ENCODE data around the gene DMGDH.

DMGDH gene

DNA sequence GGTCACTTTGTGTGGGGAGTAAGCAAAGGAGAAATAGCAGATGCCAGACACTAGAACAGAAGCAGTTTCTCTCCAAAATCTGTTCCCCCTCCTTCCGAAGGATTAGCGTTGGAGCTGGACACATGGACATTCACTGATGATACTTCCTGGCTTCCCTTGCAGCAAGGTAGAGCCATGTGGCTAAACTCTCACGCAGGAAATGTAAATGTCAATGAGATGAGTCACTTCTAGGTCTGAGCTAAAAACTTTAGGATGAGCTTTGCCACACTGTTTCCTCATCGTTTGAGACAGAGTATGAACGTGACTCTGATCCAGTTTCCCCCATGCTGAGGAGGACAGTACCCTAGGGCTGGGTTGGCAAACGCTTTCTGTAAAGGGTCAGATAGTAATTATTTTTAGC, 5.2 kb upstream of the DMGDH start:
- no peak overlapping the region for H3K4me3 ChIP-seq (ENCODE audit: low read depth, low read length)

DNA sequence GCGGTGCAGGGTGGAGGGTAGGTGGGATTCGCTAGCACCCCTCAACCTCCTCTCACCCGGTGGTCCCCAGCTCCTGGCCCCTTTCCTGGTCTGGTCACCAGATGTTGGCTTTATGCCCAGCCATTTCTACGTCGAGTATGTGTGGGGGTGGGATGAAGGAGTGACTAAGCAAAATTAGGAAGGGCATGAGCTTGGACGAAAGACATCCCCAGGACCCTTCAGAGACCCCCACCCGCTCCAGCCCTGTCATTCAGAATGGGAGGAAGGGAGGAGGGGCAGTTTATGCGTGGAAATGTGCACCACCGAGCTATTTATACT, 835 bp upstream of the DMGDH start:
- H3K4me3 ChIP-seq (ENCODE audit: low read depth, low read length), result no peak overlapping the region

DNA sequence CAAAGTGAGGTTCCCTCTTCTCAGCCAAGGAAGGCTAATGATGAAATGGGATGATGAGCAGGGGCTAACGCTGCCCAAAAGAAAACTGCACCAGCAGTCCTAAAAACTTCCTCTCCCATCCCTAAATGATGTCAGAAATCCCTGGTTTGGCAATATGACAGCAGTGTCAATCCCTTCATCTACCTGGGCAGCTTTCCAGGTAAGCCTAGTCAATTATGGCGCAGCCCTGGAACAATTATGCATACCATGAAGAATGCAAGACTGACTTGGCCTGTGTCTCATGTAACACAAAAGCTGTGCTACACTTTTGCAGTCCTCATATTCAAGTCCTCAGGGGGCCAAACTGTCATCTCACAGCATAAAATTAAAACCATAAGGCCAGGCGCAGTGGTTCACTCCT, 7.0 kb downstream of the DMGDH start:
- H3K4me3 ChIP-seq (ENCODE audit: low read depth, low read length), result no peak overlapping the region

DNA sequence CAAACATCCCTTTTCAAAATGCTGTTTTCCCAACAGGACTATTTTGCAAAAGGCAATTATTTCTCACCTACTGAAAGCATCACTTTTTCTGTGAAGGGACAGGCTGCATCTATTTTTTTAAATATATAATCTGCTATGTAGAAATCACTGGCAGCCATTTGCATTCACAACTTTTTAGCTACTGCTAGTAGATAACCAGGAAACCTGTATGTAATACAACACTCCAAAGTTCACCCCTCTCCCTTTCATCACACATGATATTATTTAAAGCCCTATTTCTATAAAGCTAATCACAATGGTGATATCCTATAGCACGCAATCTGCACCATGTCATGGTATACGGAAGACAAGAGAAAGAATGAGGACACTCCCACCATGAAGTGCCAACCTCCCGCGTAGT, 9.8 kb downstream of the DMGDH start:
- no peak overlapping the region for H3K4me3 ChIP-seq (ENCODE audit: low read depth, low read length)

DNA sequence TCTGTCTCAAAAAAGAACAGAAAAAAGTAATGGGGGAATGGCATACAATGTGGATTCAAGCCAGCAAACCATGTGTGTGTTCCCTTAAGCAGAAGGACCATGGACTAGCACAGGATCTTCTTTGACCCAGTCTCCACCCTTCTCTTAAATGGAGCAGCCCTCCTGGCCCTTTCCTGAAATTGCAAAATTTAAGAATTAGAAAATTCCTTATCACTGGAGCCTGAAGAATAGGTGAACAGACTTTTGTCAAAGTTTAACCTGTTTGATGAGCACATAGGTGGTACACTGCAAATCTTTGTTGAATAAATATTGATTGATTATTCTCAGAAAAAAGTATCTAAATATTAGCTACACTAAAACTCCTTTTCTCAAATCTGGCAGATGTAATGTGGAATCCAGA, 12.6 kb downstream of the DMGDH start:
- no peak overlapping the region for H3K4me3 ChIP-seq (ENCODE audit: low read depth, low read length)

DNA sequence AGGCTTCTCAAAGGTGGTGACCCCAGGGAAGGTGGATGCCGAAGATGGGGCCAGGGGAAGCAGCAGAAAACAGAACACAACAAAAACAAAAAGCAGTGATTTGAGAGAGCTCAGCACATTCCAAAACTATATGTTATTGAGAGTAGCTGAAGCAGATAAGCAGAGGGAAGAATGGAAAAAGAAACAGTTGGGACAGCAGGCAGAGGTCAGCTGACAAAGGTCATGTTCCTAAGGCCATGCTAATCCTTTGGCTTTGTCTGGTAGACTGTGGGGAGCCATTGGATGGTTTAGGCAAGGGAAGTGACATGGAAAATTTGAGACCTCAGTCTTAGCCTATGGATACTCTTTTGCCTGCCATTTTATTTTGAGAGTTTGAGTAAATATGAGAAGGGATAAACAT, 14.5 kb downstream of the DMGDH start:
- H3K4me3 ChIP-seq (ENCODE audit: low read depth, low read length), result no peak overlapping the region

DNA sequence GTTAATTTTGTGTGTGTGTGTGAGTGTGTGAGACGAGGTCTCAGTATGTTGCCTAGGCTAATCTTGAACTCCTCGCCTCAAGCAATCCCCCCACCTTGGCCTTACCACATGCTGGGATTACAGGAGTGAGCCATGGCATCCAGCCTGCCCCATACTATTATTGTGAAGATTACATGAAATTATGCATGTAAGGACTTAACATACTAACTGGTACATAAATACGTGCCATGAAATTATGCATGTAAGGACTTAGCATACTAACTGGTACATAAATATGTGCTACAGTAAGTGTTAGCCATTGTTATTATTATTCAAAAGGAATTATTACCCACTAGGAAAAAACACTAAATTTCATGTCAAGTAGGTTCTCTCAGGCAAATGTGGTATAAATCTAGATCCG, 16.2 kb downstream of the DMGDH start:
- H3K4me3 ChIP-seq (ENCODE audit: low read depth, low read length), result no peak overlapping the region

DNA sequence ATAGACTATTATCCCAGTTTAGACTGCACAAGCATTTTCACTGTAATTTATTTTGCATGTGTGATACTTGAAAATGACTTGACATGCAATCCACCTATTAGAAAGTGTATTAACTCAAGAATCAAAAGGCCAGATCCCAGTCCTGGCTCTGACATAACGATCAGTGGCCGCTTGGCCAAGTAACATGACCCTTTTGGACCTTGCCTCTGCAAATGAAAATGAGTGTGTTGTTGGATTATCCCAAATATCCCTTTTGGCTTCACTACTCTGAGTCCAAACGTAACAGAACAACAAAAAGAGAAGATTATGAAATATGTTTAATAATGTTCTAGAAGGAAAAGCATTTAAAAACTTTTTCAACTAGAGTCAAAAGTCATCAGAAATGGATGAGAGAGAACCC, 19.0 kb downstream of the DMGDH start:
- H3K4me3 ChIP-seq (ENCODE audit: low read depth, low read length), result no peak overlapping the region

DNA sequence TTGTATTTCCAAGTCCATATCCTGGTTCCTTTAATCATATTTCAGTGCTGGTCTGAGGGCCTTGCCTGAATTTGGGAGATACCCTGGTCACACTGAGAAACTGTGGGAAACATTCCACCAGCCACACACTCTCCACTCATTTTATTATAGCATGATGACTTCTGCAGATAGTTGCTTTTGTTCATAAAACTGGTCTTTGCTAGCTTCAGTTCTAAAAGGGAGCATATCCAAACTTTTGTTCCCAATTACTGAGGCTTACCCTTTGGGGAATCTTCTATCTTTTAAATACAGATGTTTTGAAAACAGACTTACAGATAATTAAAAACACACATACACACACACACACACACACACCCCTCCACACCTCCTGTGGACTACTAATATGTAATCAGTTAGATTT, 21.0 kb downstream of the DMGDH start:
- H3K4me3 ChIP-seq (ENCODE audit: low read depth, low read length), result no peak overlapping the region

DNA sequence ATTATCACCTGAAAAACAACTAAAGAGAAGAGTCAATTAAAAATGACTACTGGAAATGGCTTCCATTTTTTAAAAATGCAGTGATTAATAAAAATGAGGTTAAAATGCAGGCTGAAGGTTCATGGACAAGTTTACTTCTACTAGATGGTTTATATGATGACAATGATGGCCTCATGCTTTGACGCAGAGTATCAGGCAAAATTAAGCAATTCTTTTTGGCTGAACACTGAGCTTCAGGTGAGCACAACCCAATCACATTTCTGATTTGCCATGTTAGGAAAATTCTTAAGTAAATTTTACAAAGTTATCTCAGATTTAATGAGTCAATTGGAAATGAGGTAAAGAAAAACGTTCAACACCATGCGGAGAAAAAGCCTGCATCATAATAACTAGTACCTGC, 22.3 kb downstream of the DMGDH start:
- no peak overlapping the region for H3K4me3 ChIP-seq (ENCODE audit: low read depth, low read length)

DNA sequence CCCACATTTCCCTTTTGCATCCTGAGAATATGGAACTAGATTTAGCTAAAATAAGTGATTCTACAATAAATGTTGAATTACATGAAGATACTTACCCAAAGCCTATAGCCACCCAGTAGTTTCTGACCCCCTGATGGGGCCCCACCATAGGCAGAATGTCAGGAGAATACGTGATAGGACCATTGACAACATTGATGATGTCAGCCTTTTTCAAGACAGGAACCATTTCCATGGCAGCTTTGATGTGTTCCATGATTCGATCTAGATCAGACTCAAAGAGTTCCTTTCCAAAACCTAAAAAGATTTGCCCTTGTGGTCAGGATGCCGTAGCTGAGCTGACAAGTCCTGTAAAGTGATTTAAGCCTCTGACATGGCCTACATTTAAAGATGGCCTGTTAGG, 27.3 kb downstream of the DMGDH start:
- H3K4me3 ChIP-seq (ENCODE audit: low read depth, low read length), result no peak overlapping the region

DNA sequence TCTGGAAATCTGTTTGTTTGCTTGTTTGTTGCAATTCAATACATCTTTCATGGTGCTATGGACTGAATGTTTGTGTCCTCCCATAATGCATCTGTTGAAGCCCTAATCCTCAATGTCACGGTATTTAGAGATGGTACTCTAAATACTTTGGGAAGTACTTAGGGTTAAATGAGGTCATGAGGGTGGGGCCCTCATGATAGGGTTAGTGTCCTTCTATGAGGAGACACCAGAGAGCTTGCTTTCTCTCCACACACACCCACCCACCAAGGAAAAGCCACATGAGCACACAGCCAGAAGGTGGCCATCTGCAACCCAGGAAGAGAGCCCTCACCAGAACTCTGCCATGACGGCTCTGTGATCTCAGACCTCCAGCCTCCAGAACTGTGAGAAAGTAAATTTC, 32.7 kb downstream of the DMGDH start:
- no peak overlapping the region for H3K4me3 ChIP-seq (ENCODE audit: low read depth, low read length)

DNA sequence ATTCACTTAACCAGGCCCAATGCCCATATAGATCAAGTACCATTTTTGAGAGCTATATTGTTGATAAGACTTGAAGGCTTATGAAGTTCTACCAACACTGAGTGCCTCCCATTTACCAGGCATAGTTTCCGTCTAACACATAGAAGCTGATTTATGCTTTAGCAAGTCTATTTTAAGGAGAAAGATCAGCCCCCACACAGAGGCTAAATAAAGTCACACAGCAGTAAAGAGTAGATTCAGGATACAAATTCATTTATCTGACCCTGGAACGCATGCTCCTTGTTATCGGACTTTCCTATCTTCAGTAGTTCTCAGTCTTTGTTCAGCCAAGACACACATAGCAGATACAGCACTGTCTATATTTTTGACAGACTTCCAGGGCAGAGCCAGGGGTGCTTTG, 34.2 kb downstream of the DMGDH start:
- no peak overlapping the region for H3K4me3 ChIP-seq (ENCODE audit: low read depth, low read length)

DNA sequence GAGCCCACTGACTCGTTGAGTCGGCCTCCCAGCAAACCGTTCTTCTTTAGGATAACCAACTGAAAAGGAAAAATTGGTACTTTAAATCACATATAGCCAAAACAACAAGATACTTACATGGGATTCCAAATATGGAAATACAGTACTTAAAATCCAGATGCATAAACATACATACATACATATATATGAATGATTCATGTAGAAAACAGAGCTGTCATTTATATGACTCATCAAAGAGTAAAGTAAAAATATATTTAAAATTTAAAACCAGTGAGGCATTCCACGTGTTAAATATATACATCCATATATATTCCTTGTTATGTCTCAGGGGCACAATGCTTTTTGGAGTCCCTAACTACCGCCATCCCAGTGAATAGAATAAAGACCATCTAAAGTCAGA, 36.7 kb downstream of the DMGDH start:
- H3K4me3 ChIP-seq (ENCODE audit: low read depth, low read length), result no peak overlapping the region

DNA sequence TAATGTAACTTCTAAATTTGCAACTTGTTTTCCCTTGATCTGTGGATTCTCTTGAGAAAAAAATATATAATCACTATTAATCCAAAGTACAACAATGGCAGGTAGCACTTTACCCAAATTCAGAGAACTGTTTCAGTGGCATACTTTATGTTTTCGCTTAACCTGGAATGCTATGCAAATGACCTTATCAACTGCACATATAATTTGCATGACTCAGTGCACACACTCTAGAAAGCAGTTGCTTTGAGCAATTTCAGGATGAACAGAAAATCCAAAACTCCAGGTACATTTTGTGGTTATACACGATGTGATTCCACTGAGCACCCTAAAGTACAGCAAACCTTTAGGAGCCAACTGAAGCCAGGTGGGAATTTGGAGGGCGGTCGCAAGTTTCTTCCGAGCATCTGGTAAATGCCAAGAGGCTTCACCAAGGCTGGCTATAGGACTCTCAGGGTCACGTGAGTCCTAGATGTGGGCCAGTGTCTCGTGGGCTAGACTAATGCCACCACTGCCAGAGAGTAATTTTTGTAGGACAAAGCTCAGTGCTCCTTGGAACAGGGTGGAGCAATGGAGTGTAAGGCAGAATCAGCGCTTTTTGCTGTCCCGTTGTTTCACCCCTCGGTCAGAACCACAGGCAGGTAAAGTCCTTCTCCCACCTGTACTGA, 37.3 kb downstream of the DMGDH start:
- no peak overlapping the region for H3K4me3 ChIP-seq (ENCODE audit: low read depth, low read length)

DNA sequence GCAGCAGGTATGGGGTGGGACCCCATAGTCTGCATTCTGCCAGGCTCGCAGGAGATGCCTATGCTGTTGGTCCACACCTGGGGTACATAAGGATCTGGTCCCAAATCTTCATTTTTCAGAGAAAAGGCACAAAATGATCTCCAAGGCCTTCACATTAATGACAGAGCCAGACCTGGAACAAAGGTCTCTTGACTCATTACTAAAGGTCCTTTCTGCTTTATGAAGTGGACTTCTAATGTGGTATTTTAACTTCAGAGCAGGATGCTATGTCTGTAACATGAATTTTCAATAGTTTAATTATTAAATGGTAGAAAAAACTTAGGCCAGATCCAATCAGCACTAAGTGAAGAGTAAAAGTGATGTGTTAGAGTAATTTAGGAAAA, 38.0 kb downstream of the DMGDH start:
- H3K4me3 ChIP-seq (ENCODE audit: low read depth, low read length), result no peak overlapping the region

DNA sequence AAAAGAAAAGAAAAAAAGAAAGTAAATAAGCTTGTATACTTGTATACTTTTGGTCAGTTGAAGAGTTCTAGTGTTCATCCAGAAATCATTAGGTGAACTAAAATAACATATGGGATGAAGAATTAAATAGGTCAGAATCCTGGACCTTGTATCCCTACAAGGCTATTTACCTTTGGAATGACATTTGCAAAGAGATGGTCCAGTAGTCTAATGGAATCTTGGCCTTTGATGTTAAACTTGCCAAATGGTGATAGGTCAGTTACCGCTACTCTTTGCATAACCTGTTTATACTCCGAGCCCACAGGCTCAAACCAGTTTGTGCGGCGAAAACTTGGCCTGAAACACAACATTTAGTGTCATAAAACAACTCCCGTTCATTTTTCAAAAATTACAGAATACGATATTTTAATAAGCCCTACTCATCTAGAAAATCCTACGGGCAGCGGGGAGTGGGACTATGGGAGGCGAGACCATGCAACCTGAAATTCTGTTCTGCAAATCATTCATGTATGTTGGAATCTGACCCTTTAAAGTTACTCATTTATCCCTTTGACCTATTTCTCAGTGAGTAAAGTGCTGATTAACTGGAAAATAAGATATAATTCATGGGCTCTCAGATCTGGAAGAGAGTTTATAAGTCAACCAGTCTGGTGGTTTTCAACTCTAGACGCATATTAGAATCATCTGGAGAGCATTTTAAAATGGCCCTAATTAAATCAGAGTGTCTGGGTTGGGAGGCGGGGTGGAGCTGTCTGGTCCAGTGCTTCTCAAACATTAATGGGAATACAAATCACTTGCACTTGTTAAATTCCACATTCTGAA, 38.6 kb downstream of the DMGDH start:
- H3K4me3 ChIP-seq (ENCODE audit: low read depth, low read length), result no peak overlapping the region

DNA sequence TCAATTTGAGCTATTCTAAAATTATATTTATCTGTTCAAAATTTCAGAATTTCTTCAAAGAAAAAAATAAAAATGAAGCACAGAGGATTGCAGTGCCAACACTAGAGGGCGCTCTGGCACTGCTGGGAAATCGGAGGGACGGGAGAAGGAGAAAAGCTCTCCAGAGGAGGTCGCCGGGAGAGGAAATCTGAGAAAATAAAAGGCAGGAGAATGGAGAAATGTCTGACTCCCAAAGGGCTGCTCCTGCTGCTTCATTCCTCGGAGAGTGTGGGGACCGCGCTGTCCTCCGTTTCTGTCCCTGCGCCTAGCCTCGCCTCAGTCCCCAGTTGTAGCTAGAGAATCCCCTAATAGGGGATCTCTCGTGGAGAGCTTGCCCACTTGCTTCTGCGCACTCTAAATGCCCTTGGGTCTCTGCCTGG, 44.4 kb downstream of the DMGDH start:
- H3K4me3 ChIP-seq (ENCODE audit: low read depth, low read length), result no peak overlapping the region

DNA sequence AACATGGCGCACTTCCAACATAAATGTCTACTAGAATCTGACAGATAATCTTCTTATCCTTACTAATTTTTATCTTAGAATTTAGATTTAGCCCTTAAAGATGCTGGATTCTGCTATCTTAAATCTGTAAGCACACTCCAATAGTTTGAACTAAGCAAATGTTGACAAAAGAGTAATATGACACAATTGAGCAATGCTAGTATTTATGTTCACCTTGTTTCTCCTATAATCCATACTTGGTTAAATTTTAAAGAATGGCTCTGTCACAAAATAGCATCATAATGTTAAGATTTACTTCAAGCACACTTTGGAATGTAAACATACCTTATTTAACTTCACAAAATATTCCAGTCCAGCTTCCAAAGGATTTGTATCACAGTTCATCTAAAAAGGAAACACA, 45.5 kb downstream of the DMGDH start:
- no peak overlapping the region for H3K4me3 ChIP-seq (ENCODE audit: low read depth, low read length)

DNA sequence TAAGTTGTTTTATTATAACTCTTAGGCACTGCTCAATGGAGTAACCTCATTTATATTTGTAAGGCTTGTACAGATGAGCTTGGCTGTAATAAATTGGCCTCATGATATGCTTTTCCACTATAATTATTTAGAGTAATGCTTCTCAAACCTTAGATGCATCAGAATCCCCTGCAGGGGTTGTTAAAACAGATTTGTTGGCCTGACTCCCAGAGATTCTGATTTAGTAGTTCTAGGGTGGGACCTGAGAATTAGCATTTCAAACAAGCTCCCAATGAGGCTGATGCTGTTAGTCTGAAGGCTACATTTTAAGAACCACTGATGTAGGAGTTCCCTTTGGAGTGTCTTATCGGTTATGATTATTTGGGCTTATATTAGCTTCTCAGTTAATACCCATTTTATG, 46.1 kb downstream of the DMGDH start:
- no peak overlapping the region for H3K4me3 ChIP-seq (ENCODE audit: low read depth, low read length)

DNA sequence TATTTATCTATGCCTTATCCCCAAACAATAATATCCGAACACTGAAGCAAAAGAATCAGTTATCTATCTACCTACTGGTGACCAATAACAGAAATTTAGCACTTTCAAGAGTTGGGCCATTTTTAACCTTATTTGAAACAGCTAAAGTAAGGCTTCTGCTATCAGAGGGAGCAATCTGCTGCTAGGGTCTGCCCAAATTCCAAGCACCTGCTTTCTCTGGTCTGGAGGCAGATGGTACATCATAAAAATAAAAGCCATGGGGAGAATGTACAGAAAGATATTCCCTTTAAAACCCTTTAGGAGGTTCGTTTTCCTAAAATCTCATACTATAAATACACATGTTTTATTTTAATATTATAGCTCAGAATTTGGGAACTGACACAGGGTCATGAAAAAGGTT, 46.7 kb downstream of the DMGDH start:
- no peak overlapping the region for H3K4me3 ChIP-seq (ENCODE audit: low read depth, low read length)

DNA sequence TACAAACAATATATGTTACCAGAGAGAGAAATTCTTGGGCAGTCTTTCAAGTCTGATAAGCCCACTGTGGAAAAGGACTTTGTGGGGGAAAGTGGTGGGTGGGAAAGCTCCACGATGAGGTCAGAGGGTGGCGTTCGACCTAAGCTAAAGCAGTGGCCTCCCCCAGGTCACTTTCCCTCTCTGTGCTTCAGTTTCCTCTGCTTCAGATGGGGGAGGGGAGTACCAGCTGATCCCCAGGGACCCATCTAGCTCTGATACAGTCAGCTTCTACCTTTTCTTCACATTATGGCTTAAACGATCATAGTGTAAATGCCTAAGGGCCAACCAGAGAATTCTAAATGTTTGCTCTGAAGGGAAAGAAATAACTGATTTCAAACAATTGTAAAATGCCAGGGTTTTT, 47.7 kb downstream of the DMGDH start:
- H3K4me3 ChIP-seq (ENCODE audit: low read depth, low read length), result no peak overlapping the region

Measured in iPS-11a (cell line).